Adipose tissue (tissue), 3 donors: ENCODE data around the gene WNT9B. TPM values are rescaled to one million over a fixed set of nuclear protein-coding genes. Genes with fewer than 3 reads are reported as not detected.
"Not testable (repeated sequence)": the region's sequence is repeated elsewhere in the genome, so short reads cannot be mapped to it uniquely, and the experiment has no call there.

Experiments
- H3K27ac ChIP-seq: one replicate; pipeline ENCODE4 v1.5.1; 2013; ENCODE audit warnings: low read depth, low read length
- WGBS, 3 donors: extraction: QIAGEN DNeasy Blood & Tissue Kit; methylation state at CpG; one replicate each; pipeline ENCODE4 v1.1.7; 2013; 5-methylcytosine and 5-hydroxymethylcytosine counted together
- polyA plus RNA-seq, 3 donors: library from polyadenylated mRNA; stranded (reverse); fragments of 200-250 nt; gene quantifications; one replicate each; pipeline ENCODE4 v1.2.3, GENCODE V29; 2013
- donor health status: healthy with polysubstance abuse.
- donor health status: Bipolar disorder and iron deficiency.
- donor health status: healthy.

WNT9B gene
- polyA plus RNA-seq, 3 donors, result 0.22 to 0.34 TPM; not detected in 1

- WGBS, 3 donors, result 44 to 59% (median 50%) methylated on average over 13 of the region's 13 CpGs
- no peak overlapping the region for H3K27ac ChIP-seq
Measured at GRCh38 chr17:46820592-46821450, 30.6 kb upstream of the WNT9B start.

- no peak overlapping the region for H3K27ac ChIP-seq
- 18 to 28% (median 20%) methylated on average over 30 to 31 of the region's 31 CpGs for WGBS, 3 donors
Measured at GRCh38 chr17:46821482-46822387, 29.6 kb upstream of the WNT9B start.

DNA sequence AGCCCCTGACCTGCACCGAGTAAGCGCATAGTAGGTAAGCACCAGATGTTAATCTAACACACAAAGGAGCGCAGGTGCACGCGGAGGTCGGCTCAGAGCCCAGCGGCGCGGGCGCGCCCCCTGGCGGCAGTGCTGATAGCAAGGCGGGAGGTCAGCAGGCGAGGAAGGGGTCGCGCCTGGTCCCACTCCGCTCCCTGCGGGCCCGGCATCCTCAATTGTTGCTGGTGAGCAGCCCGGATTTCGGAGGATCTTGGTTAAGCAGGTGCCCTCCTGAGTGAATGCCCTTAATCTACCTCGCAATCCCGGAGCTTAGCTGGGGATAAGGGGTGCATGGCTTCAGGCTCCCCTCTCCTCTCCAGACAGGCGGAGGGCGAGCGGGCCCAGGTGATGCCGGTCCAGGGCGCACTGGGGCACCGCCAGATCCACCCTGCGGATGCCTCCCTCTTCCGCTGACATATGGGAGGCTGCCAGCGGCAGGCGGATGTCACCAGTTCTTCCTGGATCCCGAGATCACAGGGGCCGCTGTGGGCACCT is 28.9 kb upstream of the WNT9B start:
- H3K27ac ChIP-seq, result no peak overlapping the region
- WGBS, 3 donors, result 19 to 27% (median 19%) methylated on average over 32 to 35 of the region's 35 CpGs

DNA sequence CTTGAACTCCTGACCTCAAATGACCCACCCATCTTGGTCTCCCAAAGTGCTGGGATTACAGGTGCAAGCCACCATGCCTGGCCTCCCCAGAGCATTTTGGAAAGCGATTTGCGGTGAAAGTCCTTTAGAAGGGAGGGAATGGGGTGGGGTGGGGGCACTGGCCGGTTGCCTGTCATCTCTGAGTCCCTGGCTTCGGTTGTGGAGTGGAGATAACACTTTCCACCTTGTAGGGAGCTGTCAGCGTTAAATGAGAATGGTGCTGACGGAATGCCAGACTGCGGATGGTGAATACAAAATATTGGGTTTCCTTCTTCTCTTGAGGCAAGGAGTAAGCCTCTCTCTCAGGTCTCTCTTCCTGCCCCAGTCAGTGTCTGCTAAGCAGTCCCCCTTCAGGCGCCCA is 27.7 kb upstream of the WNT9B start:
- WGBS, 3 donors, result 72 to 80% (median 80%) methylated on average over 8 of the region's 8 CpGs
- no peak overlapping the region for H3K27ac ChIP-seq

DNA sequence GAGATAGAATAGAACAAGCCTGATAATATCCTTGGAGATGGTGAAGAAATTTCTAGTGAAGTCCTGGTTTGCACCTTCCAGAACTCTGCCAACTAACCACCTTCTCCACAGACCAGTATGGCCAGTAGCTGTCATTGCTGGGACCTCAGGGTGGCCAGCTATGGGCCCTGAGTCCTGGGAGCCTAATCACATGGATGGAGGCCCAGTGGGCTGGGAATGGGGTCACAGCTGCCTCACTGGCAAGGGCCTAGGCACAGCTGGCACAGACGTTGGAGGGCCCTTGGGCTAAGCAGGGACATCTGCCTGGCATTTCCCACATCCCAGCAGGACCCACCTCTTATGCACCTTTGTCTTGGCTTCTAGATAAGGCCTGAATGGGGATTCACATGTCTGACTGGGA is 25.3 kb upstream of the WNT9B start:
- no peak overlapping the region for H3K27ac ChIP-seq
- 67 to 79% (median 75%) methylated on average over 1 of the region's 1 CpG for WGBS, 3 donors

- no peak overlapping the region for H3K27ac ChIP-seq
- 86 to 91% (median 90%) methylated on average over 2 of the region's 2 CpGs for WGBS, 3 donors
Measured at GRCh38 chr17:46827274-46827673, 24.1 kb upstream of the WNT9B start.

DNA sequence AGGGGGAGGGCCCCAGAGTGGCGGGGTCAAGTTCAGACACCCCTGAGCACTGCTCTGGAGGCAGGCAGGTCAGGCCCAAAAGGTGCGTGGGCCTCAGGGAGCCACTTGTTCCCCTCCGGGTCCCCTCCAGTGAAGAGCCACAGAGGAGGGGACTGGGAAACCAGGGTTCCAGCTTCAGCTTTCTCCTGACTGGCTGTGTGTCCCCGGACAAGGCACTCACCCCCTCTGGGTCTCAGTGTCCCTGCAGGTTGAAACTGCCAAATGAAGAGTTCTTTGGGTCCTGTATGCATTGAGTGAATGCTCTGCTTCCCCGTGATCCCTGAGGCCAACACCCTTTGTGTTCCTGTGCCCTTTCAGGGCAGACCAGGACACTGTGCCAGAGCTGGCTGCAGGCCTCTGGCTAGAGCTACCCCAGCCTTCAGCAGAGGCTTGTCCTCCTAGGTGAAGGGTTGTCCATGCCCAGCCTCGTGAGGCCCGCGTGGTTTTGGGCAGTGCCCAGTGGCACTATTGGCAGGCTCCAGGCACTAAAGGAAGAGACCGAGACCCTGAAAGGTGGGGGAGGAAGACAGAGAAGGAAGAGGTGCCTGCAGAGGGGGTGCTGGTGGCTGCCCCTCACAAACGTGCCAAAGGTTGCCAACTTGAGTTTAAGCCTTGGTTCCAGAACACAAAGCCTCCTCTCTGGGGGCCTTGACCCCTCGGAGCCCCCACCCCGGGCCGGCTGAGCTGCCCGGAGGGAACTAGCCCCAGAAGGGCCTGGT is 19.6 kb upstream of the WNT9B start:
- 57 to 76% (median 66%) methylated on average over 14 of the region's 14 CpGs for WGBS, 3 donors

GRCh38 chr17:46832331-46832821 is 19.0 kb upstream of the WNT9B start:
- H3K27ac ChIP-seq, result no peak overlapping the region
- WGBS, 3 donors, result 59 to 68% (median 59%) methylated on average over 10 to 11 of the region's 11 CpGs

More for the DNA sequence above, 19.6 kb upstream of the WNT9B start:
- H3K27ac ChIP-seq, result no peak overlapping the region

GRCh38 chr17:46832945-46833839 is 18.2 kb upstream of the WNT9B start:
- 66 to 76% (median 67%) methylated on average over 17 of the region's 17 CpGs for WGBS, 3 donors
- no peak overlapping the region for H3K27ac ChIP-seq

DNA sequence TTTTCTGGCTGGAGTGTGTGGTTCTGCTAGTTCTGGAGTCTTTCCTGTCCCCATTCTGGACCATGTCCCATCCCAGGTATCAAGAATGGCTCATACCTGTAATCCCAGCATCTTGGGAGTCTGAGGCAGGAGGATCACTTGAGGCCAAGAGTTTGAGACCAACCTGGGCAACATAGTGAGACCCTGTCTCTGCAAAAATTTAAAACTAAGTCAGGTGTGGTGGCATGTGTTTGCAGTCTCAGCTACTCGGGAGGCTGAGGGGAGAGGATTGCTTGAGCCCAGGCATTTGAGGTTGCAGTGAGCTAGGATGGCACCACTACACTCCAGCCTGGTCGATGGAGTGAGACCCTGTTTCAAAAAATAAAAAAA is 17.6 kb upstream of the WNT9B start:
- no peak overlapping the region for H3K27ac ChIP-seq
- WGBS, 3 donors, result 80 to 95% (median 89%) methylated on average over 2 of the region's 2 CpGs

- WGBS, 3 donors, result 90 to 100% (median 98%) methylated on average over 3 of the region's 3 CpGs
- H3K27ac ChIP-seq, result no peak overlapping the region
Measured at GRCh38 chr17:46834846-46835245, 16.5 kb upstream of the WNT9B start.

DNA sequence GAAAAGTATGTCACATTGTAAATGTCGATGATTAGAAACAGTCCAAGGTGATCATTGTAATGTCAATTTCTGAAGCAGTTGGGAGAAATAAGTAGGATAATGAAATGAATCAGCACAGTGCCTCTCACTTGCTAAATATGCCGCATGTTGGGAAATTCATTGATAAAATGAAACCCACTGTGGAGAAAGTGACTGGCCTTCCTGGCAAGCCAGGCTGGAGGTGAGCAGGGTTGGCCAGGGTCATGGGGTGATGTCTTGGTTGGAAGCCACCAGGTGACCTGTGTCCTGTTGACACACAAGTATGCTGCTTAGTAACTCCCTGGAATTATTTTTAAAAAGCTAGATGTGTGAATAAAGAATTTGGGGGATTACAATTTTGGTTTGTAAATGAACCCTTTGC is 14.9 kb upstream of the WNT9B start:
- WGBS, 3 donors, result 60 to 74% (median 62%) methylated on average over 2 of the region's 2 CpGs
- H3K27ac ChIP-seq, result no peak overlapping the region

DNA sequence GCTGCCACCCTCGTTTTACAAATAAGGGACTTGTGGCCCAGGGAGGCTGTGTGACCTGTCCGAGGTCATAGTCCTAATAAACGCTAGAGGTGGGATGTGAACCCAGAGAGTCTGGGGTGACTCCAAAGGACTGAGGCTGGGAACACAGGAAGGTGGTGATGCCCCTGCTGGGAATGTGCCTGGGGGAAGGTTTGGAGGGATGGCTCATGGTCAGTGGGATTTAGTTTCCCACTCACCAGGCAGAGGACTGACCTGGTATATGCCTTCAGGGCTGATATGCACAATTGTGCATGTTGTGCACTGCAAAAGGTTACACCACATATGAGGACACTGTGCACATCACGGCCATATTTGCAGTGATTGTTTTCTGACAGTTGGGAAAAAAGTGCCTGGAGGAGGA is 13.9 kb upstream of the WNT9B start:
- 66 to 86% (median 78%) methylated on average over 4 of the region's 4 CpGs for WGBS, 3 donors
- no peak overlapping the region for H3K27ac ChIP-seq

GRCh38 chr17:46839211-46839610 is 12.2 kb upstream of the WNT9B start:
- H3K27ac ChIP-seq, result no peak overlapping the region
- 88 to 97% (median 93%) methylated on average over 5 of the region's 5 CpGs for WGBS, 3 donors

DNA sequence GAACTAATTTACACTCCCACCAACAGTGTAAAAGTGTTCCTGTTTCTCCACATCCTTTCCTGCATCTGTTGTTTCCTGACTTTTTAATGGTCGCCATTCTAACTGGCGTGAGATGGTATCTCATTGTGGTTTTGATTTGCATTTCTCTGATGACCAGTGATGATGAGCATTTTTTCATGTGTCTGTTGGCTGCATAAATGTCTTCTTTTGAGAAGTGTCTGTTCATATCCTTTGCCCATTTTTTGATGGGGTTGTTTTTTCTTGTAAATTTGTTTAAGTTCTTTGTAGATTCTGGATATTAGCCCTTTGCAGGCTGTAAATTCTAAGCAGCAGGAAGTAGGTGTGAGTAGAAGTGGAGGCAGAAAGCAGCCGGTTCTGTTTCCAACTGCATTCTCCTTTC is 10.8 kb upstream of the WNT9B start:
- 31 to 62% (median 43%) methylated on average over 3 of the region's 3 CpGs for WGBS, 3 donors
- H3K27ac ChIP-seq, result not testable (repeated sequence)

DNA sequence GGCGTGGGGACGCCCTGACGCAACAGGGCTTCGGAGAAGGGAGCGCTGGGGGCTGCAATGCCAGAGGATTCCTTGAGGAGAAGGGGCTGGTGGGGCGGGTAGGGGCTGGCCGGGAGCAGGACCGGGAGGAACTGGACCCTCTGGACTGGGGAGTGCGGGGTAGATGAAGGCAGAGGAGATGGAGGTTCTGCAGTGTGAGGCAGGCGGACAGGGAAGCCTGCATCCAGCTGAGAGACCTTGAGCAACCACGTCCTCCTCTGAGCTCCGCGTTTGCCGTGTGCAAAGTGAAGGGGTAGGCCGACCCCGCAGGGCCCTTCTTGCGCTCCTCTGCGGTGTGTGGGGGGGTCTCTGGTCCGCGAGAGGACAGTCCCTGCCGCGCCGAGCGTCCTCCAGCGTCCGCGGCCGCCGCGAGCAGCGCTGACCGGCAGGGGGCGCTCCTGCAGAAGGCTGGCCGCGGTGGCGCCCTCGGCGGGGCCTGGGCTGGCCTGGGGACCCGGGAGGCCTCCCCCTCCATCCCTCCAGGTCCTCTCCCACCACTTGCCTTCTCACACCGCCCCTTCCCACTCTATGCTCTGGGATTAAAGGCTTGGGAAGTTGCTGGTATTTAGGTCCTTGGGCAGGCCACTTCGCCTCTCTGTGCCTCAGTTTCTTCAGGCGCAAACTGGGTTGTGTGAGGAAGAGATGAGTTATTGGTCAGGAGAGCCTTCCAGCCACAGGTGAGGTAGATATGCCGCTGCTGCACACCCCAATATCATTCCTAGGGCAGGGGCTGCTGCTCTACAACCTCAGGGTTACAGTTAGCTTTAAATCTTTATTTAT is 9.6 kb upstream of the WNT9B start:
- 15 to 25% (median 17%) methylated on average over 26 to 43 of the region's 43 CpGs for WGBS, 3 donors
- H3K27ac ChIP-seq, result no peak overlapping the region

GRCh38 chr17:46842835-46843234 is 8.5 kb upstream of the WNT9B start:
- WGBS, 3 donors, result 88 to 97% (median 96%) methylated on average over 3 of the region's 3 CpGs
- H3K27ac ChIP-seq, result no peak overlapping the region
